ENCODE measurements around the gene DHX57.

The DHX57 gene

DNA sequence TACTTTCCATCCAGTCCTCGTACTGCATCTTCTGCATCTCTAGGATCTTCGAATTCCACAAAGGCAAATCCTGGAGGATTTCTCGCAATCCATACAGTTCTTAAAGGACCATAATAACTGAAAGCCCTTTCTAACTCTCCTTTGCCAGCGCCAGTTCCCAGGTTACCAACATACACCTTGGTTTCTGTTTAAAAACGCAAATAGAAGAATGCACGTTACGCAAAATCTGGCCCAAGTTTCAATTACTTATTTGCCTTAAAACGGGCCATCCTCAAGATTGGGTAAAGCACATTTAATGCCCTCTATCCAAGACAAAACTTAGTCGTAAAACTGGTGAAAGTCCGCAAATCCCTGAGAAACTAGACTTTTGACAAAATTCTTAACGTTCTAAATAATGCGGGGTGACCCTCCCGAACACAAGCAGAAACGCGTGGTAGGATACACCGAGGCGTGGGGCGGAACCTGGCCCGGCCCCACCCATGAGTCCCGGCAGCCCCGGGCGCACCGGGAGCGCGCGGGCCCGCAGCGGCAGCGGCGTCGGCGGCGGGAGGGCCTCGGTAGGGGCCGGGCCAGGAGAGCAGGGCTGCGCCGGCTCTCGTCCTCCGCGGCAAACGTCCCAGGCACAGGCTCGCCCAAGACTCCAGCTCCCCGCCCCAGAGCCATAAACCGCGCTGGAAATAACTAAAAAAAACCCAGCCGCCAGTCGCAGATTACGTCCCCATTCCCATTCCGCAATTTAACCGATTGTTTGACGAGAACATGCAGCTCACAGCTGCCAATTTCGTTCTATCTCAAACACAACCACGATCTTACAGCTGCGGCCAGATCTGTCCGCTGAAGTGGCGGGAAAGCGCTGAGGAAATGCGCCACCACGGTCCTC is 125.5 kb downstream of the DHX57 start:
- DNase-seq = peak; percentile 36

DNA sequence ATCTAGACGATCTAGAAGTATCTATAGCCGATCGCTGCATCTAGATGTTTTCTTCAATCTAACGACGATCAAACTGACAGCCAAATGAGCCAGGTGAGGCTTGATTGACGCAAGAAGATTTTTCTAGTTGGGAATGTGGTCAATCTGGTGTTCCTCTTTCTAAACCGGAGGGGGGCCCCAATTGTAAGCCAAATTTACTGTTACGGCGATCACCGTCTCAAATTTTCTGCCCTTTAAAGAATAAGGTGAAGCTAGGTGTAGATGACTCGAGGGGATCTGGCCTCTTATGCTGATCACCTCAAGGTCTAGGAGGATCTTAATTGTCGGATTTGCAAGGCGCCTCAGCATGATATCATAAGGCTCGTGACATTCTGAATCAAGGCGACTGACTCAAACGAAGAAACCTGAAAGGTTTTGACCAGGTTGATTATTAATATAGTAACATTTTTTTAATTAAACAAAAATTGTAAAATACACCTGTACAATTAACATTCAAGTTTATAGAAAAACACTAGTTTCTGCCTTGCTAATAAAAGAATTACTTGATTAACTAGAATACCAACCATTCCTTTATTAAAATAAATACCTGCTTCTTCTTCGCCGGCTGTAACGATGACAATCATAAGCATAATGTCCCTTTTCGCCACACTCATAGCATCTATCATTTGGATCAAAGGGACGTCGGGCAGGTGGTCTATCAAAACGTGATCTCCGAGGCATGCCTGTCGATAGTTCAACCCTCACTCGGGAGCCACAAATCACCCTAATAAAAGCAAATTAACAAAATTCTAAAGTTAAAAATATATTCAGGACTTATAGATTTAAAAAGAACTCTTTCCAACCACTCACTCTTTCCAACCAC is 126.6 kb downstream of the DHX57 start:
- no peak for DNase-seq

DNA sequence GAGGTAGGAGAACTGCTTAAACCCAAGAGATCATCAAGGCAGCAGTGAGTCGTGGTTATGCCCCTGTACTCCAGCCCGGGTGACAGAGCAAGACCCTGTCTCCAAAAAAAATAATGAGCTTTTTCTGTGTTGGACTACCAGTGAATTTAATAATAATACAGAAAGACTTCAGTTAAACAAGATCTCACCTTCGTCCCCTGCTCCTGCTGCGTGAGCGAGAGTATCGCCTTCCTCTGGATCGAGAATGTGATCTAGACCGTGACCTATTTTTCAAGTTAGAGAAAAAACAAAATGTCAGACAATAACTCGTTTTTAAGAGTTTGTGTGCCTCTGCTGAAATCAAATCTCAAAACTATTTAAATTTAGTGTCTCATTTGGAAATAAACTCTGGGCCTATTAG is 127.3 kb downstream of the DHX57 start:
- no peak for DNase-seq

GRCh38 chr2:38747819-38748218 is 127.9 kb downstream of the DHX57 start:
- no peak for DNase-seq

Measured in fibroblast of skin of right biceps (primary cell).